HL-60 (cell line): Measurements from ENCODE around the gene CEP76.
"Not testable (repeated sequence)": the region's sequence is repeated elsewhere in the genome, so short reads cannot be mapped to it uniquely, and the experiment has no call there.

ENCODE experiments used
- DNase-seq, 2 experiments: peaks; one replicate each; pipeline ENCODE4 v3.0.0-alpha.2; 2010 to 2020; ENCODE audit warnings: low read depth in 1 of 2, low spot score in 1 of 2
- H3K27ac ChIP-seq: fragments of 250-450 bp; sonication (Bioruptor Pico); replicated peaks from 2 replicates; pipeline ENCODE4 v1.5.1; 2020; ENCODE audit warnings: mild to moderate bottlenecking, moderate library complexity
- H3K27me3 ChIP-seq: fragments of 250-450 bp; sonication (Bioruptor Pico); 2 replicates; pipeline ENCODE4 v1.5.1; 2021; ENCODE audit warnings: mild to moderate bottlenecking, moderate library complexity; ENCODE audit not compliant: insufficient read depth, poor library complexity, severe bottlenecking
- H3K4me3 ChIP-seq: replicated peaks from 2 replicates; pipeline ENCODE4 v1.5.1; 2011; ENCODE audit warnings: mild to moderate bottlenecking, control low read depth, low read length; ENCODE audit not compliant: insufficient read depth
- CTCF ChIP-seq: IDR thresholded peaks from one replicate; pipeline ENCODE4 v1.5.1; 2011; ENCODE audit warnings: low read length, control low read depth, inconsistent platforms; ENCODE audit not compliant: insufficient read depth
- GABPA ChIP-seq: IDR thresholded peaks from 2 replicates; pipeline ENCODE4 v1.6.1; 2012; ENCODE audit warnings: low read depth
- POLR2AphosphoS5 ChIP-seq: IDR thresholded peaks from 2 replicates; pipeline ENCODE4 v1.6.1; 2012; ENCODE audit warnings: low read depth
- REST ChIP-seq: IDR thresholded peaks from 2 replicates; pipeline ENCODE4 v1.6.1; 2012; ENCODE audit warnings: low read depth; ENCODE audit not compliant: insufficient replicate concordance
- SPI1 ChIP-seq: IDR thresholded peaks from 2 replicates; pipeline ENCODE4 v1.6.1; 2012; ENCODE audit warnings: low read depth, mild to moderate bottlenecking, borderline replicate concordance

Gene CEP76

GRCh38 chr18:12645751-12646203 is 56.7 kb downstream of the CEP76 start:
- DNase-seq = no peak
- H3K4me3 ChIP-seq = no peak overlapping the region

GRCh38 chr18:12645254-12645653 is 57.3 kb downstream of the CEP76 start:
- Histone ChIP-seq H3K27me3 (peaks cover 9% of the 10 kb centered on the region), H3K27ac (no peak overlapping the region), H3K4me3 (no peak overlapping the region)
- DNase-seq = no peak
- no peak for TF ChIP-seq CTCF
- no peak for TF ChIP-seq REST
- no peak for TF ChIP-seq SPI1
- TF ChIP-seq POLR2AphosphoS5 = no peak

More at GRCh38 chr18:12645751-12646203, 56.7 kb downstream of the CEP76 start:
- Histone ChIP-seq H3K27ac (no peak overlapping the region), H3K27me3 (peaks cover 9% of the 10 kb centered on the region)
- TF ChIP-seq SPI1 (no peak), REST (no peak), CTCF (no peak), POLR2AphosphoS5 (no peak)

GRCh38 chr18:12643756-12644155 is 58.8 kb downstream of the CEP76 start:
- DNase-seq, H3K4me3 ChIP-seq, H3K27ac ChIP-seq, H3K27me3 ChIP-seq: not testable (repeated sequence)

- TF ChIP-seq POLR2AphosphoS5 = no peak
- no peak for TF ChIP-seq SPI1
- no peak for TF ChIP-seq CTCF
- TF ChIP-seq GABPA = no peak
- TF ChIP-seq REST = no peak
- H3K27me3 ChIP-seq = peaks cover 9% of the 10 kb centered on the region
- H3K4me3 ChIP-seq = no peak overlapping the region
- no peak for DNase-seq
- no peak overlapping the region for H3K27ac ChIP-seq
Observed at GRCh38 chr18:12640881-12641200, 61.7 kb downstream of the CEP76 start.
